Measurements from ENCODE around the gene SHISA9.

Gene SHISA9

DNA sequence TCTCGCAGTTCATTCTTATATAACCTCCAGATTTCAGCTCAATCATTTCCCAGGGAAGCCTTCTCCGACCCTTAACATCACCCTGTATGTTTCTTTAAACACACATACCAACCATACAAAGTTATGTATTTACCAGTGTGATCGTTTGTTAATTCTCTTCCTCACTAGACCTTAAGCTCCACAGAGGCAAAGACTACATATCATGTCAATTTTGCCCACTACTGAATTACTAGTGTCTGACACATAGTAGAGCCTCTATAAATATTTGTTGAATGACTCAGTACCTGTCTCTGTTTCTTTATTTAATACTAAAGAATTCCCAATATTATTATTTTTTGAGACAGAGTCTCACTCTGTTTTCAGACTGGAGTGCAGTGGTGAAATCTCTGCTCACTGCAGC, 137.2 kb downstream of the SHISA9 start:
- no peak overlapping the region for H3K4me3 ChIP-seq (ENCODE audit: control insufficient read depth, low read depth, low read length)
- no peak for DNase-seq (ENCODE audit: low read depth)
- TF ChIP-seq CTCF (IDR thresholded peaks at IDR 0.05; ENCODE audit: control insufficient read depth, insufficient read depth, low read depth, low read length, missing control alignments), result no peak

DNA sequence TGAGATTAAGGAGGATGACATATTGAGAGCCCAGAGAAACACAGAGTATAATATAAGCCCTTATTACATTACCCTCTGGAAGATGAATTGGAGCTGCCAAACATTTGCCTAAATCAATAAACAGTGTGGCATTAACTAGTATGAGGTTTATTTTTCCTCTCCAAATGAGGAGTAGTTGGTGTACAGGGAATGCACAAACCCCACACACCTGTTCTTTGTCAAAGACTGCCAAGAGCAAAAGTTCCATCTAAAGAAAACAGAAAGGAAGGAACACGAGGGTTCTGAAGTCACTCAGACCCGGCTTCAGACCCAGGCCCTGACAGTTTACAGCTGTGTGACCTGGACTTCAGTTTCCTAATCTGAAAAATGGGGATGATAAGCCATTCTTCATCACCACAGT, 138.1 kb downstream of the SHISA9 start:
- no peak overlapping the region for H3K4me3 ChIP-seq (ENCODE audit: control insufficient read depth, low read depth, low read length)

GRCh38 chr16:13041180-13041579, 139.8 kb downstream of the SHISA9 start:
- no peak overlapping the region for H3K4me3 ChIP-seq (ENCODE audit: control insufficient read depth, low read depth, low read length)
- no peak for DNase-seq (ENCODE audit: low read depth)
- TF ChIP-seq CTCF (IDR thresholded peaks at IDR 0.05; ENCODE audit: control insufficient read depth, insufficient read depth, low read depth, low read length, missing control alignments), result no peak

More for the DNA sequence above, 138.1 kb downstream of the SHISA9 start:
- no peak for TF ChIP-seq CTCF (IDR thresholded peaks at IDR 0.05; ENCODE audit: control insufficient read depth, insufficient read depth, low read depth, low read length, missing control alignments)
- DNase-seq (ENCODE audit: low read depth), result no peak

DNA sequence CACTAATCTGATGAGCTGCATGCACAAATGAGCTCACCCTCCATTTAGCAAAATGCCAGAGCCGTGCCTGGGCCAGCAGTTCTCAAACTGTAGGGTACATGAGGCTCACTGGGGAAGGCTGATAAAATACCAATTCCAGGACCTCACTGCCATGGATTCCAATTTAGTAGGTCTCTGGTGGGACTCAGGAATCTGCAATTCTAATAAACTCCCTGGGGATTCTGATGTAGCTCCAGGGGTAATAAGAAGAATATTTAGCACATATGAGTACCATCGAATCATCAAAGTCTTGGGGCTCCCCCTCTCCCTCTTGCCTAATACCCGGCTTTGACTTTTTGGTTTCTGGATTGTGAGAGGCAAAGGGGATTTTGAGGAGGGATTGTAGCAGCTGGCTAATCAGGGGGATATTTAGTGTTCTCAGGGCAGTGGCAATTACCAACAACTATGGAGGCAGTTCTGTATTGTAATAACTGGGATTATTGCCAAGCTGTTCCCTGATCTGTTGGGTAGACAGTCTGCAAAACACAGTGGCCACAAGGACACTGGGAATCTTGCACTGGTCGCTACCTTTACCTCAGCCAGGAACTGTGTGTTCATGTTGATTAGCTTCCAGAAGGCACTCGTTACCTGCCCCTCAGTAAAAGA, 140.4 kb downstream of the SHISA9 start:
- TF ChIP-seq CTCF (IDR thresholded peaks at IDR 0.05; ENCODE audit: control insufficient read depth, insufficient read depth, low read depth, low read length, missing control alignments), result no peak
- H3K4me3 ChIP-seq (ENCODE audit: control insufficient read depth, low read depth, low read length), result no peak overlapping the region
- DNase-seq (ENCODE audit: low read depth), result no peak

GRCh38 chr16:13042291-13042685, 140.9 kb downstream of the SHISA9 start:
- H3K4me3 ChIP-seq (ENCODE audit: control insufficient read depth, low read depth, low read length), result no peak overlapping the region
- no peak for TF ChIP-seq CTCF (IDR thresholded peaks at IDR 0.05; ENCODE audit: control insufficient read depth, insufficient read depth, low read depth, low read length, missing control alignments)
- DNase-seq (ENCODE audit: low read depth), result no peak

DNA sequence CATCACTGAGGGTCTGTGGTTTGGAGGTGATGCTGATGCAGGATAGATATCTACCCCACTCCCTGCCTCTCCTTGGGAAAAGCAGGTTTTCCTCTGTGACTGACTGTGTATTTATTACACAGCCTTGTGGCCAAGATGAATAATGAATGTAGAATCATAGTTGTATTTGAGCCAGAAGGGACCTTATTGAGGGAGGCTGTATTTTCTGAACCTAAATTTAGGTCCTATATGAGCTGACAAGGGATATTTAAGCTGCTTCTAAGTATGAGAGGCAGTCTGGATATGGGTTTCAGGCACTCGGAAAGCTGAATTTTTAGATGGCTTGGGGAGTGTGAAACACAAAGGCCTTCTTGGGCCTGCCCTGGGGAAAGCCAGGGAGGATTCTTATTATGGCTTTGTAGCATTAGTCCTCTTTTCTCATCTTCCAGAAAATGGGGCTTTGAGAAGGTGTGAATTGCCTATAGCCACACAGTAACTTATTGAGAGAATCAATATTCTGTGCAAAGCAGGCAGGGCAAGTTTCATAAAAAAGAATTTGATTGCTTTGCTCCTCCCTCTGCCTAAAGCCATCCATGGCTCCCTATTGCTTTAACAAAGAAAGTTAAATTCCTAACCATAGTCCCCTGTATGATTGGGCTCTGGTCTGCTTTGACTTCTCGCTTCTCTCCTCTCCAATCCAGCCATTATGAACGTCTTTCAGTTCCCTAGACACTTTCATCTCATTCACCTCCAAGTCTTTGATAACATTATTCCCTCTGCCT, 144.8 kb downstream of the SHISA9 start:
- no peak for TF ChIP-seq CTCF (IDR thresholded peaks at IDR 0.05; ENCODE audit: control insufficient read depth, insufficient read depth, low read depth, low read length, missing control alignments)
- no peak overlapping the region for H3K4me3 ChIP-seq (ENCODE audit: control insufficient read depth, low read depth, low read length)

More for the DNA sequence above, 144.8 kb downstream of the SHISA9 start:
- DNase-seq (ENCODE audit: low read depth), result no peak

Measured in AG09309 (cell line).